ENCODE results near the gene ALG12. TPM values are rescaled to one million over a fixed set of nuclear protein-coding genes. Genes with fewer than 3 reads are reported as not detected.

The ALG12 gene
- total RNA-seq, 1 experiment from 2014 or later = 19.6 TPM

GRCh38 chr22:49896201-49896600, 22.0 kb downstream of the ALG12 start:
- Histone ChIP-seq H3K27me3 (replicated peaks) (no peaks in the 10 kb centered on the region), H3K4me3 (no peak overlapping the region), H3K36me3 (peaks cover 7% of the 10 kb centered on the region), H3K4me1 (replicated peaks) (no peaks in the 10 kb centered on the region), H3K27ac (no peak overlapping the region), H3K9me3 (replicated peaks) (no peaks in the 10 kb centered on the region)
- no peak for DNase-seq (ENCODE audit: low read depth in 1 of 2, low spot score in 2 of 2)

- Histone ChIP-seq H3K9me3 (replicated peaks) (no peaks in the 10 kb centered on the region), H3K36me3 (peaks cover 15% of the 10 kb centered on the region), H3K4me1 (replicated peaks) (no peaks in the 10 kb centered on the region), H3K27me3 (replicated peaks) (no peaks in the 10 kb centered on the region), H3K27ac (no peak overlapping the region), H3K4me3 (no peak overlapping the region)
- DNase-seq (ENCODE audit: low read depth in 1 of 2, low spot score in 2 of 2) = no peak
Observed at GRCh38 chr22:49894322-49895054, 23.8 kb downstream of the ALG12 start.

- H3K36me3 ChIP-seq = peaks cover 30% of the 10 kb centered on the region
- no peak overlapping the region for H3K27ac ChIP-seq
- H3K4me3 ChIP-seq = no peak overlapping the region
- no peaks in the 10 kb centered on the region for H3K4me1 ChIP-seq (replicated peaks)
- no peak for DNase-seq (ENCODE audit: low read depth in 1 of 2, low spot score in 2 of 2)
- no peaks in the 10 kb centered on the region for H3K27me3 ChIP-seq (replicated peaks)
- H3K9me3 ChIP-seq (replicated peaks) = no peaks in the 10 kb centered on the region
Observed at GRCh38 chr22:49893025-49893424, 25.2 kb downstream of the ALG12 start.

GRCh38 chr22:49892226-49892899, 25.9 kb downstream of the ALG12 start:
- no peak overlapping the region for H3K4me3 ChIP-seq
- H3K9me3 ChIP-seq (replicated peaks) = no peaks in the 10 kb centered on the region
- H3K27me3 ChIP-seq (replicated peaks) = no peaks in the 10 kb centered on the region
- H3K27ac ChIP-seq = no peak overlapping the region
- peaks cover 34% of the 10 kb centered on the region for H3K36me3 ChIP-seq
- no peaks in the 10 kb centered on the region for H3K4me1 ChIP-seq (replicated peaks)
- DNase-seq (ENCODE audit: low read depth in 1 of 2, low spot score in 2 of 2) = no peak

GRCh38 chr22:49889071-49889470, 29.2 kb downstream of the ALG12 start:
- H3K9me3 ChIP-seq (replicated peaks) = no peaks in the 10 kb centered on the region
- no peaks in the 10 kb centered on the region for H3K4me1 ChIP-seq (replicated peaks)
- H3K27me3 ChIP-seq (replicated peaks) = no peaks in the 10 kb centered on the region
- no peak for DNase-seq (ENCODE audit: low read depth in 1 of 2, low spot score in 2 of 2)
- no peak overlapping the region for H3K27ac ChIP-seq
- no peak overlapping the region for H3K4me3 ChIP-seq
- peaks cover 67% of the 10 kb centered on the region for H3K36me3 ChIP-seq

- H3K27me3 ChIP-seq (replicated peaks) = no peaks in the 10 kb centered on the region
- H3K36me3 ChIP-seq = peaks cover 77% of the 10 kb centered on the region
- H3K4me1 ChIP-seq (replicated peaks) = no peaks in the 10 kb centered on the region
- no peak for DNase-seq (ENCODE audit: low read depth in 1 of 2, low spot score in 2 of 2)
- no peak overlapping the region for H3K4me3 ChIP-seq
- no peaks in the 10 kb centered on the region for H3K9me3 ChIP-seq (replicated peaks)
- no peak overlapping the region for H3K27ac ChIP-seq
Observed at GRCh38 chr22:49887702-49888101, 30.5 kb downstream of the ALG12 start.

- Histone ChIP-seq H3K4me3 (no peak overlapping the region), H3K27ac (no peak overlapping the region), H3K9me3 (replicated peaks) (no peaks in the 10 kb centered on the region), H3K27me3 (replicated peaks) (no peaks in the 10 kb centered on the region), H3K4me1 (replicated peaks) (no peaks in the 10 kb centered on the region), H3K36me3 (peaks cover 77% of the 10 kb centered on the region)
- DNase-seq (ENCODE audit: low read depth in 1 of 2, low spot score in 2 of 2) = no peak
Observed at GRCh38 chr22:49887064-49887451, 31.2 kb downstream of the ALG12 start.

- H3K27me3 ChIP-seq (replicated peaks) = no peaks in the 10 kb centered on the region
- H3K36me3 ChIP-seq = peaks cover 75% of the 10 kb centered on the region
- DNase-seq (ENCODE audit: low read depth in 1 of 2, low spot score in 2 of 2) = no peak
- no peak overlapping the region for H3K27ac ChIP-seq
- H3K4me1 ChIP-seq (replicated peaks) = no peaks in the 10 kb centered on the region
- H3K9me3 ChIP-seq (replicated peaks) = no peaks in the 10 kb centered on the region
- H3K4me3 ChIP-seq = no peak overlapping the region
Observed at GRCh38 chr22:49886346-49887063, 31.7 kb downstream of the ALG12 start.

GRCh38 chr22:49885881-49886280, 32.4 kb downstream of the ALG12 start:
- Histone ChIP-seq H3K9me3 (replicated peaks) (no peaks in the 10 kb centered on the region), H3K4me1 (replicated peaks) (no peaks in the 10 kb centered on the region), H3K27ac (no peak overlapping the region), H3K4me3 (no peak overlapping the region), H3K36me3 (peaks cover 71% of the 10 kb centered on the region), H3K27me3 (replicated peaks) (no peaks in the 10 kb centered on the region)
- no peak for DNase-seq (ENCODE audit: low read depth in 1 of 2, low spot score in 2 of 2)

GRCh38 chr22:49885281-49885680, 33.0 kb downstream of the ALG12 start:
- Histone ChIP-seq H3K36me3 (peaks cover 69% of the 10 kb centered on the region), H3K27ac (no peak overlapping the region), H3K4me3 (no peak overlapping the region), H3K9me3 (replicated peaks) (no peaks in the 10 kb centered on the region), H3K27me3 (replicated peaks) (no peaks in the 10 kb centered on the region), H3K4me1 (replicated peaks) (no peaks in the 10 kb centered on the region)
- no peak for DNase-seq (ENCODE audit: low read depth in 1 of 2, low spot score in 2 of 2)

- H3K4me3 ChIP-seq = no peak overlapping the region
- peaks cover 63% of the 10 kb centered on the region for H3K36me3 ChIP-seq
- no peak overlapping the region for H3K27ac ChIP-seq
- no peaks in the 10 kb centered on the region for H3K4me1 ChIP-seq (replicated peaks)
- H3K27me3 ChIP-seq (replicated peaks) = no peaks in the 10 kb centered on the region
- no peaks in the 10 kb centered on the region for H3K9me3 ChIP-seq (replicated peaks)
- no peak for DNase-seq (ENCODE audit: low read depth in 1 of 2, low spot score in 2 of 2)
Observed at GRCh38 chr22:49884503-49885260, 33.6 kb downstream of the ALG12 start.

GRCh38 chr22:49884075-49884474, 34.2 kb downstream of the ALG12 start:
- Histone ChIP-seq H3K27me3 (replicated peaks) (no peaks in the 10 kb centered on the region), H3K36me3 (peaks cover 57% of the 10 kb centered on the region), H3K4me1 (replicated peaks) (no peaks in the 10 kb centered on the region), H3K4me3 (no peak overlapping the region), H3K9me3 (replicated peaks) (no peaks in the 10 kb centered on the region), H3K27ac (no peak overlapping the region)
- no peak for DNase-seq (ENCODE audit: low read depth in 1 of 2, low spot score in 2 of 2)

- no peak for DNase-seq (ENCODE audit: low read depth in 1 of 2, low spot score in 2 of 2)
- H3K36me3 ChIP-seq = peaks cover 51% of the 10 kb centered on the region
- no peak overlapping the region for H3K4me3 ChIP-seq
- no peak overlapping the region for H3K27ac ChIP-seq
- H3K9me3 ChIP-seq (replicated peaks) = no peaks in the 10 kb centered on the region; the same call in 1 of the 2 replicates
- no peaks in the 10 kb centered on the region for H3K27me3 ChIP-seq (replicated peaks)
- H3K4me1 ChIP-seq (replicated peaks) = no peaks in the 10 kb centered on the region
Observed at GRCh38 chr22:49883294-49883640, 35.0 kb downstream of the ALG12 start.

Data from SJSA1 (cell line).